GM21360 (cell line): ENCODE data around the gene ZDHHC5.

Source experiments
- ATAC-seq: cut with Tn5 transposase; IDR thresholded peaks from one replicate; pipeline ENCODE4 v1.9.1; 2021; ENCODE audit warnings: mild to moderate bottlenecking, moderate library complexity; ENCODE audit not compliant: unreplicated experiment

Gene ZDHHC5

GRCh38 chr11:57667736-57668433 is at the start of gene ZDHHC5:
ZDHHC5 (plus strand) TSS chr11:57668114; CDS start chr11:57673091, 4,977 bp downstream.
- ATAC-seq = peak; percentile 83

GRCh38 chr11:57618438-57618837 is 49.5 kb upstream of the ZDHHC5 start:
- no peak for ATAC-seq

GRCh38 chr11:57619331-57619730 is 48.6 kb upstream of the ZDHHC5 start:
- ATAC-seq = no peak

- no peak for ATAC-seq
These were observed 47.4 kb upstream of the ZDHHC5 start for GRCh38 chr11:57620467-57620866.

GRCh38 chr11:57622263-57622662 is 45.7 kb upstream of the ZDHHC5 start:
- ATAC-seq = no peak

- no peak for ATAC-seq
These were observed 43.0 kb upstream of the ZDHHC5 start for GRCh38 chr11:57624864-57625263.

GRCh38 chr11:57626895-57627294 is 41.0 kb upstream of the ZDHHC5 start:
- ATAC-seq = no peak

- no peak for ATAC-seq
These were observed 37.7 kb upstream of the ZDHHC5 start for GRCh38 chr11:57630171-57630570.

GRCh38 chr11:57632116-57632515 is 35.8 kb upstream of the ZDHHC5 start:
- no peak for ATAC-seq

- ATAC-seq = no peak
These were observed 34.4 kb upstream of the ZDHHC5 start for GRCh38 chr11:57633394-57634070.

- ATAC-seq = no peak
These were observed 33.6 kb upstream of the ZDHHC5 start for GRCh38 chr11:57634311-57634710.

GRCh38 chr11:57635246-57635645 is 32.7 kb upstream of the ZDHHC5 start:
- no peak for ATAC-seq

- ATAC-seq = no peak
These were observed 30.3 kb upstream of the ZDHHC5 start for GRCh38 chr11:57637626-57638004.

- ATAC-seq = no peak
These were observed 29.7 kb upstream of the ZDHHC5 start for GRCh38 chr11:57638005-57638781.

GRCh38 chr11:57638811-57639320 is 29.0 kb upstream of the ZDHHC5 start:
- ATAC-seq = no peak

- no peak for ATAC-seq
These were observed 28.4 kb upstream of the ZDHHC5 start for GRCh38 chr11:57639321-57640067.

- no peak for ATAC-seq
These were observed 27.7 kb upstream of the ZDHHC5 start for GRCh38 chr11:57640068-57640800.

GRCh38 chr11:57641011-57641807 is 26.7 kb upstream of the ZDHHC5 start:
- no peak for ATAC-seq

- no peak for ATAC-seq
These were observed 24.1 kb upstream of the ZDHHC5 start for GRCh38 chr11:57643802-57644201.
